H9 (cell line): ENCODE measurements around the gene VTA1. TPM values are rescaled to one million over a fixed set of nuclear protein-coding genes. Genes with fewer than 3 reads are reported as not detected.

Experiments used
- DNase-seq: peaks from one replicate; pipeline ENCODE4 v3.0.0-alpha.2; 2017
- H2AFZ ChIP-seq: one replicate; pipeline ENCODE4 v1.6.1; 2013; ENCODE audit warnings: mild to moderate bottlenecking, low read length, control low read depth, moderate library complexity
- H2AK5ac ChIP-seq: 2 replicates; pipeline ENCODE4 v1.6.1; 2013; ENCODE audit warnings: low read length, control low read depth, mixed read lengths; ENCODE audit not compliant: insufficient read length
- H2BK120ac ChIP-seq: one replicate; pipeline ENCODE4 v1.6.1; 2013; ENCODE audit warnings: low read depth, mild to moderate bottlenecking, low read length, control low read depth, inconsistent platforms; ENCODE audit not compliant: poor library complexity, severe bottlenecking
- H2BK12ac ChIP-seq: 2 replicates; pipeline ENCODE4 v1.6.1; 2013; ENCODE audit warnings: low read length, control low read depth, mixed read lengths, low read depth; ENCODE audit not compliant: insufficient read length
- H2BK15ac ChIP-seq: 2 replicates; pipeline ENCODE4 v1.6.1; 2013; ENCODE audit warnings: low read depth, low read length, control low read depth
- H2BK20ac ChIP-seq: one replicate; pipeline ENCODE4 v1.6.1; 2013; ENCODE audit warnings: low read depth, mild to moderate bottlenecking, low read length, control low read depth, inconsistent platforms; ENCODE audit not compliant: poor library complexity, severe bottlenecking
- H2BK5ac ChIP-seq: 2 replicates; pipeline ENCODE4 v1.6.1; 2013; ENCODE audit warnings: low read length, control low read depth, mixed read lengths; ENCODE audit not compliant: insufficient read length
- H3K14ac ChIP-seq: 2 replicates; pipeline ENCODE4 v1.6.1; 2013; ENCODE audit warnings: low read length, control low read depth; ENCODE audit not compliant: insufficient read depth
- H3K18ac ChIP-seq: 2 replicates; pipeline ENCODE4 v1.6.1; 2013; ENCODE audit warnings: low read depth, mild to moderate bottlenecking, mixed read lengths, low read length, control low read depth; ENCODE audit not compliant: insufficient read length
- H3K23ac ChIP-seq: 2 replicates; pipeline ENCODE4 v1.6.1; 2013; ENCODE audit warnings: low read length, control low read depth, mixed read lengths, low read depth; ENCODE audit not compliant: insufficient read length
- H3K23me2 ChIP-seq: 2 replicates; pipeline ENCODE4 v1.6.1; 2013; ENCODE audit warnings: low read depth, mild to moderate bottlenecking, mixed read lengths, low read length, control low read depth; ENCODE audit not compliant: insufficient read length, poor library complexity, severe bottlenecking
- H3K27ac ChIP-seq: 2 replicates; pipeline ENCODE4 v1.5.1; 2013; ENCODE audit warnings: low read length, control low read depth, mixed read lengths, low read depth; ENCODE audit not compliant: insufficient read length
- H3K27me3 ChIP-seq: 2 replicates; pipeline ENCODE4 v1.6.1; 2013; ENCODE audit warnings: low read length, control low read depth, inconsistent platforms; ENCODE audit not compliant: insufficient read depth
- H3K4ac ChIP-seq: 2 replicates; pipeline ENCODE4 v1.6.1; 2013; ENCODE audit warnings: low read depth, mild to moderate bottlenecking, control low read depth, inconsistent platforms, low read length, moderate library complexity
- H3K4me1 ChIP-seq: 2 replicates; pipeline ENCODE4 v1.6.1; 2013; ENCODE audit warnings: low read length, control low read depth, inconsistent platforms; ENCODE audit not compliant: insufficient read depth
- H3K4me2 ChIP-seq: 2 replicates; pipeline ENCODE4 v1.6.1; 2013; ENCODE audit warnings: low read length, control low read depth, mixed read lengths; ENCODE audit not compliant: insufficient read length, insufficient read depth
- H3K56ac ChIP-seq: 2 replicates; pipeline ENCODE4 v1.6.1; 2013; ENCODE audit warnings: low read depth, mild to moderate bottlenecking, mixed read lengths, low read length, control low read depth; ENCODE audit not compliant: insufficient read length
- H3K79me1 ChIP-seq: 2 replicates; pipeline ENCODE4 v1.6.1; 2013; ENCODE audit warnings: low read depth, mild to moderate bottlenecking, moderate library complexity, low read length, control low read depth, inconsistent platforms; ENCODE audit not compliant: insufficient read depth, poor library complexity, severe bottlenecking
- H3K79me2 ChIP-seq: 2 replicates; pipeline ENCODE4 v1.6.1; 2013; ENCODE audit warnings: low read length, control low read depth, inconsistent platforms; ENCODE audit not compliant: insufficient read depth
- H3K9ac ChIP-seq: 2 replicates; pipeline ENCODE4 v1.6.1; 2013; ENCODE audit warnings: low read length, control low read depth, mixed read lengths; ENCODE audit not compliant: insufficient read length; ENCODE audit errors: extremely low read depth
- H3K9me3 ChIP-seq: one replicate; pipeline ENCODE4 v1.6.1; 2013; ENCODE audit warnings: low read depth, low read length, inconsistent platforms; ENCODE audit not compliant: control insufficient read depth
- H3T11ph ChIP-seq: one replicate; pipeline ENCODE4 v1.6.1; 2013; ENCODE audit warnings: mild to moderate bottlenecking, low read length, control low read depth, inconsistent platforms
- H4K20me1 ChIP-seq: one replicate; pipeline ENCODE4 v1.6.1; 2013; ENCODE audit not compliant: control insufficient read depth, insufficient read length, insufficient read depth
- H4K5ac ChIP-seq: 2 replicates; pipeline ENCODE4 v1.6.1; 2013; ENCODE audit warnings: low read depth, mild to moderate bottlenecking, mixed read lengths, low read length, control low read depth; ENCODE audit not compliant: insufficient read length
- H4K8ac ChIP-seq: replicated peaks from 2 replicates; pipeline ENCODE4 v1.6.1; 2013; ENCODE audit warnings: low read length, control low read depth, mixed read lengths, low read depth; ENCODE audit not compliant: insufficient read length
- H4K91ac ChIP-seq: 2 replicates; pipeline ENCODE4 v1.6.1; 2013; ENCODE audit warnings: low read depth, mild to moderate bottlenecking, moderate library complexity, mixed read lengths, low read length, control low read depth; ENCODE audit not compliant: insufficient read length
- H3K27ac Mint-ChIP-seq, 3 experiments: 2 replicates in 2 of 3; 3 replicates in 1 of 3; pipeline ENCODE4 v1.8.0; 2020 to 2021; ENCODE audit warnings: mixed read lengths in 3 of 3, mild to moderate bottlenecking in 1 of 3, moderate library complexity in 1 of 3
- H3K27me3 Mint-ChIP-seq: 2 replicates; pipeline ENCODE4 v1.8.0; 2021; ENCODE audit warnings: low read depth, mild to moderate bottlenecking, moderate library complexity, mixed read lengths
- H3K36me3 Mint-ChIP-seq, 3 experiments: 2 replicates in 2 of 3; 3 replicates in 1 of 3; pipeline ENCODE4 v1.8.0; 2020 to 2021; ENCODE audit warnings: low read depth in 3 of 3, mixed read lengths in 3 of 3; ENCODE audit not compliant: insufficient read depth in 1 of 3
- H3K4me1 Mint-ChIP-seq, 2 experiments: 2 replicates each; pipeline ENCODE4 v1.8.0; 2020; ENCODE audit warnings: mixed read lengths in 2 of 2
- H3K4me3 Mint-ChIP-seq, 2 experiments: 2 replicates in 1 of 2; 3 replicates in 1 of 2; pipeline ENCODE4 v1.8.0; 2020 to 2021; ENCODE audit warnings: mild to moderate bottlenecking in 2 of 2, mixed read lengths in 2 of 2, moderate library complexity in 1 of 2
- H3K9me3 Mint-ChIP-seq, 2 experiments: 2 replicates in 1 of 2; 3 replicates in 1 of 2; pipeline ENCODE4 v1.8.0; 2020; ENCODE audit warnings: mild to moderate bottlenecking in 2 of 2, mixed read lengths in 2 of 2, moderate library complexity in 1 of 2
- CTCF ChIP-seq: fragments of 200-600 bp; sonication (generic); conservative IDR thresholded peaks from 3 replicates; pipeline ENCODE4 v1.8.0; 2021; ENCODE audit warnings: antibody characterized with exemption, mild to moderate bottlenecking
- WGBS: extraction: QIAGEN DNeasy Blood & Tissue Kit; methylation state at CpG from one replicate; pipeline ENCODE4 v1.1.7; 2013; ENCODE audit warnings: missing lambda C conversion rate, low lambda C conversion rate, mixed read lengths; ENCODE audit not compliant: insufficient read length; ENCODE audit errors: extremely low coverage; 5-methylcytosine and 5-hydroxymethylcytosine counted together
- total RNA-seq: library from RNA; stranded (reverse); gene quantifications from 2 replicates; pipeline ENCODE4 v1.2.1, GENCODE V29; 2021

The VTA1 gene
- total RNA-seq, 1 experiment from 2014 or later: 63.1 TPM

DNA sequence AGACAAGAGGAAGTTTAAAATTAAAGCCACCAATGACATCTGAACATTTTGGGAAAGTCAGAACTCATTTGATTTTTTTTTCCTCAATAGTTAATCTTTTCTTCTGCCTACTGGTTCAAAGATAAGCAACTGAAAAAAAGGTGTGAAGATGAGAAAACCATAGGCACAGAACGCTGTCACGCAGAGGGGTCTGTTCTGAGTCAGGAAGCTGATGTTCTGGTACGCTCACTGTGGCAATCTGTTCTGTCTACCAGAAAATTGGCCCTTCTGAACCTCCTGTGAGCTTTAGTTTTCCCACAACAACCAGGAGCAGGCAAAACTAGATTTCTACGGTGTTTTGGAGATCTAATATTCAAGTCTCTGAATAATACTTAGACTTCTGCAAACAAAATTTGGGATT, 78.1 kb downstream of the VTA1 start:
- Histone ChIP-seq H3K4me2 (no peak overlapping the region), H3K18ac (no peak overlapping the region), H3K4me1 (no peaks in the 10 kb centered on the region), H2BK15ac (no peak overlapping the region), H4K8ac (no peak overlapping the region), H3K79me1 (no peaks in the 10 kb centered on the region), H2AFZ (no peak overlapping the region), H2BK20ac (no peak overlapping the region), H3K9me3 (no peaks in the 10 kb centered on the region), H3K56ac (no peak overlapping the region), H4K20me1 (no peaks in the 10 kb centered on the region), H4K91ac (no peak overlapping the region), H3K27me3 (no peaks in the 10 kb centered on the region), H4K5ac (no peak overlapping the region), H2AK5ac (no peak overlapping the region), H3K23ac (no peak overlapping the region), H3K23me2 (no peaks in the 10 kb centered on the region), H3T11ph (no peak overlapping the region), H3K27ac (no peak overlapping the region), H3K79me2 (no peaks in the 10 kb centered on the region), H3K9ac (no peak overlapping the region), H3K4ac (no peak overlapping the region), H3K14ac (no peak overlapping the region), H2BK5ac (no peak overlapping the region), H2BK120ac (no peak overlapping the region), H2BK12ac (no peak overlapping the region)
- Mint-ChIP-seq H3K36me3 (no peaks in the 10 kb centered on the region), H3K4me3 (no peak overlapping the region), H3K9me3 (peaks cover 6 to 14% of the 10 kb centered on the region in 2 experiments; a peak in 4 of 5 replicates), H3K27me3 (no peaks in the 10 kb centered on the region), H3K4me1 (no peaks in the 10 kb centered on the region), H3K27ac (no peak overlapping the region)
- TF ChIP-seq CTCF: no peak
- no CpG with 5 or more reads among the region's 4 CpGs for WGBS
- DNase-seq: no peak
